ENCODE data around the gene MAP6D1.
"Not testable (repeated sequence)": the region's sequence is repeated elsewhere in the genome, so short reads cannot be mapped to it uniquely, and the experiment has no call there.

Gene MAP6D1

DNA sequence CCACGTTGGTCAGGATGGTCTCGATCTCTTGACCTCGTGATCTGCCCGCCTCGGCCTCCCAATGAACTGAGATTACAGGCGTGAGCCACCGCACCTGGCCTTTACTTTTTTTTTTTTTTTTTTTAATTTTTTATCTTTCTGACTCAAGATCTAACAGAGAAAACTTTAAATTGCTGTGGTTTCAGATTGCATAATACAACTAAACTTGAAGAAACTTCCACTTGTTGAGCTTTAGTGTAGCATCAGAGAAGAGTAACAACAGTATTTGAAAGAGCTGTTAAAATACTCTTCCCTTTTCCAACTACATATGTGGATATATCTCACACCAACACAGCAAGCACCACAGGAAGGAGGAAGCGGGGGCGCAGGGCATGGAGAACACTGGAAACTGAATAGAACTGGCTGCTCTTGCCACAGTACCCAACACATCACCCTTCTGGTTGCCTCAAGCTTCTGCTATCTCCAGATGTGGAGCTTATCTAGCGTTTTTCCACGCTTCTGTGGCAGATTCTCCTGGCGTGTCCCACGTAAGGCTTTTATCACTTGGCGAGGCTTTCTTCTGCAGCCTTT, 45.4 kb downstream of the MAP6D1 start:
- H3K4me1 ChIP-seq (ENCODE audit: control insufficient read depth, insufficient read depth, low read length, poor library complexity, severe bottlenecking) = no peaks in the 10 kb centered on the region
- WGBS, 2 experiments (ENCODE audit: insufficient coverage in 2 of 2) = 97 to 98% methylated on average over 8 to 9 of the region's 14 CpGs
- H3K36me3 ChIP-seq (ENCODE audit: control insufficient read depth, insufficient read depth, low read length) = peaks cover 93% of the 10 kb centered on the region
- H3K9me3 ChIP-seq (ENCODE audit: control insufficient read depth, low read length) = no peaks in the 10 kb centered on the region
- no peak overlapping the region for H3K4me3 ChIP-seq (ENCODE audit: extremely low read depth, insufficient read depth, low read length, poor library complexity, severe bottlenecking)
- H3K27ac ChIP-seq (ENCODE audit: low read depth, low read length, severe bottlenecking) = no peak overlapping the region

DNA sequence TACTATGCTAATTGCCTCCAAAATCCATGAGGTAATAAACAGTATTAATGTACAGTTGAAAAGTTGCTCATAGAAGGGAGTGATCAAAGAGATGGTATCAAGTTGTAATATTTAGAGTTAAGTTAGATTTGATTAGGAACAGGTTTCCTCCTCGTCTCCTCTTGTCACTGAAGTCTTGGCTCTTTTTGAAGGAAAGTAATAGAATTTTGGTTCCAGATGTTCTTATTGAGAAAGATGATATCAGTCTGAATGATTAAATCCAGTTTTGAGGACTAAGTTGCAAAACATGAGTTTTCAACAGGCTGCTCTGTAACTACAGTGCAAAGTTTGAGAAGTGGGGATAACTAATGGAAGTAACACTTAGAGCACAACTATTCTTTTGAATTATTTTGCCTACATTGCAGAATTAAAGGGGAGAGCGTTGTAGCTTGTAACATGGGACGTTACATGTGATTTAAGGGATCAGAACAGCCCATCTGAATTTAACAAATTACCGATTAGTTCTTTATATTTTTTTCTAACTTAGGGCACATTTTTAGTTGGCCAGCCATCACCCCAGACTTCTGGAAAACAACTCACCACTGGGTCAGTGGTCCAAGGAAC, 48.3 kb downstream of the MAP6D1 start:
- WGBS, 2 experiments (ENCODE audit: insufficient coverage in 2 of 2) = 93 to 100% methylated on average over 2 to 3 of the region's 4 CpGs
- Histone ChIP-seq H3K36me3 (ENCODE audit: control insufficient read depth, insufficient read depth, low read length) (peaks cover 93% of the 10 kb centered on the region), H3K9me3 (ENCODE audit: control insufficient read depth, low read length) (no peaks in the 10 kb centered on the region), H3K4me3 (ENCODE audit: extremely low read depth, insufficient read depth, low read length, poor library complexity, severe bottlenecking) (no peak overlapping the region), H3K4me1 (ENCODE audit: control insufficient read depth, insufficient read depth, low read length, poor library complexity, severe bottlenecking) (no peaks in the 10 kb centered on the region), H3K27ac (ENCODE audit: low read depth, low read length, severe bottlenecking) (no peak overlapping the region)

DNA sequence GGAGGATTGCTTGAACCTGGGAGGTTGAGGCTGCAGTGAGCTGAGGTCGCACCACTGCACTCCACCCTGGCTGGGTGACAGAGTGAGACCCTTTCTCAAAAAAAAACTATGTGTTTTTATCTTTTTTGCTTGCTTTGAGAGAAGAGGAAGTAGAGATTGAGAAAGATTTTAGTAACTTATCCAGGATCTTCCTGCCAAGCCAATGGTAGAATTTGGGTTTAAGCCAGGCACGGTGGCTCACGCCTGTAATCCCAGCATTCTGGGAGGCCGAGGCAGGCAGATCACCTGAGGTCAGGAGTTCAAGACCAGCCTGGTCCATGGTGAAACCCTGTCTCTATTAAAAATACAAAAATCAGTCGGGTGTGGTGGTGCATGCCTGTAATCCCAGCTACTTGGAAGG, 48.9 kb downstream of the MAP6D1 start:
- WGBS, 2 experiments (ENCODE audit: insufficient coverage in 2 of 2) = 92 to 95% methylated on average over 4 to 5 of the region's 5 CpGs
- peaks cover 93% of the 10 kb centered on the region for H3K36me3 ChIP-seq (ENCODE audit: control insufficient read depth, insufficient read depth, low read length)
- H3K9me3 ChIP-seq (ENCODE audit: control insufficient read depth, low read length) = not testable (repeated sequence)

DNA sequence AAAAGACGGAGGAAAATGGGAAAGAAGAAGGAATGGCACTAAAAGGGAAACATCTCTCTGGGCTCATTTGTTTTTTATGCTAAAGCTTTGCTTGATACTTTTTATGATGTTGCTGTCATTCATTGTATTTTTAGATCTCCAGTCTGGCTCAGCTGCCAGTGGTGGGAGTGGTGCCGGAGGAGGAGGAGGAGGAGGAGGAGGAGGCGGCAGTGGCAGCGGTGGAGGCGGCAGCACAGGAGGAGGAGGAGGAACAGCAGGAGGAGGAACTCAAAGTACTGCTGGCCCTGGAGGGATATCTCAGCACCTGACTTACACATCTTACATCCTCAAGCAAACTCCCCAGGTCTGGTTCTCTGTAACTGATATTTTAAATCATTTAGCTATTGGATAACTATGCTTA, 49.6 kb downstream of the MAP6D1 start:
- H3K27ac ChIP-seq (ENCODE audit: low read depth, low read length, severe bottlenecking) = no peak overlapping the region
- 100% methylated on average over 1 of the region's 5 CpGs for WGBS, 2 experiments (ENCODE audit: insufficient coverage in 2 of 2)

More for the DNA sequence above, 48.9 kb downstream of the MAP6D1 start:
- not testable (repeated sequence) for H3K27ac ChIP-seq (ENCODE audit: low read depth, low read length, severe bottlenecking); H3K4me1 ChIP-seq (ENCODE audit: control insufficient read depth, insufficient read depth, low read length, poor library complexity, severe bottlenecking); H3K4me3 ChIP-seq (ENCODE audit: extremely low read depth, insufficient read depth, low read length, poor library complexity, severe bottlenecking)

DNA sequence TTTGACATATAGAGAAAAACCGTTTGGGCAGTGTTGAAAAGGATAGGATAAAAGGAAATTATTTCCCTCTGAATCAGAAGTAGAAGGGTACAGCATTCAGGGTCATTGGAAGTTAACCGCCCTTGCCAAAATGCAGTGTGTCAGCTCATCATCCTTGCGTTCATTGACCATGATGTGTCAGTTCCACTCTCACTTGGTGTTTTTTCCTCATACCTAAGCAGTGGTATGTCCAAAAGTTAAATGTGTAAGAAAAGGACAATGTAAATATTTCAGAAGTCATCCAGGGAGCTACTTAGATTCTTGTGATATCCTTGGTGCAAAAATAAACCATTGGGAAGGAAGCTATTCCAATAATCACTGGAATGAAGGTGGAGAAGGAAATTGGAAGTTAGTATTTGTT, 50.7 kb downstream of the MAP6D1 start:
- Histone ChIP-seq H3K9me3 (ENCODE audit: control insufficient read depth, low read length) (no peaks in the 10 kb centered on the region), H3K27ac (ENCODE audit: low read depth, low read length, severe bottlenecking) (no peak overlapping the region), H3K36me3 (ENCODE audit: control insufficient read depth, insufficient read depth, low read length) (peaks cover 94% of the 10 kb centered on the region), H3K4me1 (ENCODE audit: control insufficient read depth, insufficient read depth, low read length, poor library complexity, severe bottlenecking) (no peaks in the 10 kb centered on the region), H3K4me3 (ENCODE audit: extremely low read depth, insufficient read depth, low read length, poor library complexity, severe bottlenecking) (no peak overlapping the region)
- 88 to 100% methylated on average over 3 of the region's 3 CpGs for WGBS, 2 experiments (ENCODE audit: insufficient coverage in 2 of 2)

More for the DNA sequence above, 49.6 kb downstream of the MAP6D1 start:
- H3K9me3 ChIP-seq (ENCODE audit: control insufficient read depth, low read length) = no peaks in the 10 kb centered on the region
- H3K4me1 ChIP-seq (ENCODE audit: control insufficient read depth, insufficient read depth, low read length, poor library complexity, severe bottlenecking) = no peaks in the 10 kb centered on the region
- peaks cover 94% of the 10 kb centered on the region for H3K36me3 ChIP-seq (ENCODE audit: control insufficient read depth, insufficient read depth, low read length)
- no peak overlapping the region for H3K4me3 ChIP-seq (ENCODE audit: extremely low read depth, insufficient read depth, low read length, poor library complexity, severe bottlenecking)

DNA sequence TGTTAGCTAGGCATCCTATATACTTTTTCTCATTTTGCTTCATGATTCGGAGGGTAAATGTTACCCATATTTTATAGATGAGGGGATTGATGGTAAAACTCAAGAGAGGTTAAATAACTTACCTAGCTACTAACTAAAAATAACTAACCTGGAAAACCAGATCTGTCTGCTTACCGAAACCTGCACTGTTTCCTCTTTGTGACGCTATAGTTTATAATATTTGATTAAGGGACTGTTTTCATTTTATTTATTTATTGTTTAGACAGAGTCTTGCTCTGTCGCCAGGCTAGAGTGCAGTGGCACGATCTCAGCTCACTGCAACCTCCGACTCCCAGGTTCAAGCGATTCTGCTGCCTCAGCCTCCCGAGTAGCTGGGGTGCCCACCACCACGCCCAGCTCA, 55.9 kb downstream of the MAP6D1 start:
- peaks cover 7% of the 10 kb centered on the region for H3K4me1 ChIP-seq (ENCODE audit: control insufficient read depth, insufficient read depth, low read length, poor library complexity, severe bottlenecking)
- H3K27ac ChIP-seq (ENCODE audit: low read depth, low read length, severe bottlenecking) = no peak overlapping the region
- 94 to 100% methylated on average over 3 to 6 of the region's 9 CpGs for WGBS, 2 experiments (ENCODE audit: insufficient coverage in 2 of 2)
- H3K36me3 ChIP-seq (ENCODE audit: control insufficient read depth, insufficient read depth, low read length) = peaks cover 73% of the 10 kb centered on the region
- no peak overlapping the region for H3K4me3 ChIP-seq (ENCODE audit: extremely low read depth, insufficient read depth, low read length, poor library complexity, severe bottlenecking)
- H3K9me3 ChIP-seq (ENCODE audit: control insufficient read depth, low read length) = no peaks in the 10 kb centered on the region

DNA sequence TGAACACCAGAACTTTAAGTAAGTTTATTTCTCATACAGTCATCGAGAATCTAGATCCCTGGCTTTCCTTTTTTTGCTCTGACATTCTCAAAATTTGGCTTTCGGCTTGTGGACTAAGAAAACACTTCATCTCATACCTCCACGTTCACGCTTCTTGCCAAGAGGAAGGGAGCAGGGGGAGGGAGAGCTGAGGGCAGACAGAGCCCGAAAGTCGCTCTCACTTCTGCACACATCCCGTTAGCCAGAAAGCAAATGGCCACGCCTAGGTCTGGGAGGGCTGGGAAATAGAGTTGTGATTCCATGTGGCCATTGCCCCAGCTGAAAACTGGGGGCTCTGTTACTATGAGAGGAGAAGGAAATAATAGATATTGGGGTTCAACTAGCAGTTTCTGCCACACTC, 57.3 kb downstream of the MAP6D1 start:
- peaks cover 7% of the 10 kb centered on the region for H3K4me1 ChIP-seq (ENCODE audit: control insufficient read depth, insufficient read depth, low read length, poor library complexity, severe bottlenecking)
- H3K36me3 ChIP-seq (ENCODE audit: control insufficient read depth, insufficient read depth, low read length) = peaks cover 69% of the 10 kb centered on the region
- no peak overlapping the region for H3K27ac ChIP-seq (ENCODE audit: low read depth, low read length, severe bottlenecking)
- no peaks in the 10 kb centered on the region for H3K9me3 ChIP-seq (ENCODE audit: control insufficient read depth, low read length)
- no peak overlapping the region for H3K4me3 ChIP-seq (ENCODE audit: extremely low read depth, insufficient read depth, low read length, poor library complexity, severe bottlenecking)
- WGBS, 2 experiments (ENCODE audit: insufficient coverage in 2 of 2) = 92 to 100% methylated on average over 2 to 5 of the region's 8 CpGs

DNA sequence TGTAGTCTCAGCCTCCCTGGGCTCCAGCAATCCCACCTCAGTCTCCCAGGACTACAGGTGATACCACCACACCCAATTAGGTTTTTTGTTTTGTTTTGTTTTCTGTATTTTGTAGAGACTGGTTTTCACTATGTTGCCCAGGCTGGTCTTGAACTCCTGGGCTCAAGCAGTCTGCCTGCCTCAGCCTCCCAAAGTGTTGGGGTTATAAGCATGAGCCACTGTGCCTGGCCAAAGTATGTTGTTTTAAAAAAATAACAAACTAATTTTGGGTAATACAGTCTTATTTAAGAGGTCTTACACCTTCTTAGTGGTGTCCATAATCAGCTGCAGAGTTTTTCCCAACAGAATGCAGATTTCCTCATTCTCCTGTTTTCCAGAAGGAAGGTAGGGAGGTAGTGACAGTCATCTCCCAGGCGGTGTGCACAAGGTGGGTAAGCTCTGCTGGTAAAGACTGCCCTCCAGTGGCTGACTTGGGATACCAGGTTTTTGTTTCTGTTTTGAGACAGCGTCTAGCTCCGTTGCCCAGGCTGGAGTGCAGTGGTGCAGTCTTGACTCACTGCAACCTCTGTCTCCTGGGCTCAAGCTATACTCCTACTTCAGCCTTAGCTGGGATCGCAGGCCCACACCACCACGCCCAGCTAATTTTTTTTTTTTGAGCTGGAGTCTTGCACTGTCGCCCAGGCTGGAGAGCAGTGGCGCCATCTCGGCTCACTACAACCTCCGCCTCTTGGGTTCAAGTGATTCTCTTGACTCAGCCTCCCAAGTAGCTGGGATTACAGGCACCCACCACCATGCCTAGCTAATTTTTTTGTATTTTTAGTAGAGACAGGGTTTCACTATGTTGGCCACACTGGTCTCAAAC, 58.4 kb downstream of the MAP6D1 start:
- peaks cover 69% of the 10 kb centered on the region for H3K36me3 ChIP-seq (ENCODE audit: control insufficient read depth, insufficient read depth, low read length)
- H3K4me3 ChIP-seq (ENCODE audit: extremely low read depth, insufficient read depth, low read length, poor library complexity, severe bottlenecking) = no peak overlapping the region
- peaks cover 7% of the 10 kb centered on the region for H3K4me1 ChIP-seq (ENCODE audit: control insufficient read depth, insufficient read depth, low read length, poor library complexity, severe bottlenecking)
- H3K9me3 ChIP-seq (ENCODE audit: control insufficient read depth, low read length) = no peaks in the 10 kb centered on the region
- WGBS, 2 experiments (ENCODE audit: insufficient coverage in 2 of 2) = 68 to 81% methylated on average over 8 to 9 of the region's 9 CpGs
- H3K27ac ChIP-seq (ENCODE audit: low read depth, low read length, severe bottlenecking) = no peak overlapping the region

DNA sequence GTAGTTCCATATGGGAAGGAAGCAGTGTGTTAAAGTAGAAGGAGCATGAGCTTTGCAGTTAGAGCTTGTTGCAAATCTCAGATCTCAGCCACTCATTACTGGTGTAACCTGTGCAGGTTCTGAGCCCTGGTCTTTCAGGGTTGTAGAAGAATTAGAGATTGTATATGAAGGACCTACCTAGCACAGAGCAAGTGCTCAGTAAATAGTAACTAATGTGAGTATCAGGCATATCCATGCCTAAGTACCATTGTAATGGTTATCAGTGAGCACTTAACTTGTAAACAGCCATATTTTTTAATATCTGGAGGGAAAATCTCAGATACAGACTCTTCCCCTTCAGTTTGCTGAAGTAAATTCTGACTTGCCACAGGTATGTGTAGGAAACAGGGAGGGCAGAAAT, 59.3 kb downstream of the MAP6D1 start:
- no peak overlapping the region for H3K4me3 ChIP-seq (ENCODE audit: extremely low read depth, insufficient read depth, low read length, poor library complexity, severe bottlenecking)
- H3K36me3 ChIP-seq (ENCODE audit: control insufficient read depth, insufficient read depth, low read length) = peaks cover 70% of the 10 kb centered on the region
- no peak overlapping the region for H3K27ac ChIP-seq (ENCODE audit: low read depth, low read length, severe bottlenecking)
- H3K4me1 ChIP-seq (ENCODE audit: control insufficient read depth, insufficient read depth, low read length, poor library complexity, severe bottlenecking) = peaks cover 7% of the 10 kb centered on the region
- no peaks in the 10 kb centered on the region for H3K9me3 ChIP-seq (ENCODE audit: control insufficient read depth, low read length)
